ENCODE data around the gene GAGE12J.
"Not testable (repeated sequence)": the region's sequence is repeated elsewhere in the genome, so short reads cannot be mapped to it uniquely, and the experiment has no call there.

The GAGE12J gene

GRCh38 chrX:49321737-49322136 is at the start of gene GAGE12J:
Gene GAGE12J (plus strand): TSS chrX:49322037. CDS start chrX:49323194, 1,157 bp downstream.
- not testable (repeated sequence) for DNase-seq (ENCODE audit: low read depth)

GRCh38 chrX:49272421-49272820 is 49.4 kb upstream of the GAGE12J start:
- DNase-seq (ENCODE audit: low read depth) = no peak

- DNase-seq (ENCODE audit: low read depth) = no peak
These were observed 48.6 kb upstream of the GAGE12J start for GRCh38 chrX:49273181-49273727.

- no peak for DNase-seq (ENCODE audit: low read depth)
These were observed 45.6 kb upstream of the GAGE12J start for GRCh38 chrX:49276207-49276606.

GRCh38 chrX:49276671-49277534 is 44.9 kb upstream of the GAGE12J start:
- no peak for DNase-seq (ENCODE audit: low read depth)

- DNase-seq (ENCODE audit: low read depth) = no peak
These were observed 44.4 kb upstream of the GAGE12J start for GRCh38 chrX:49277535-49277830.

- DNase-seq (ENCODE audit: low read depth) = no peak
These were observed 43.8 kb upstream of the GAGE12J start for GRCh38 chrX:49278081-49278480.

GRCh38 chrX:49282647-49283011 is 39.2 kb upstream of the GAGE12J start:
- DNase-seq (ENCODE audit: low read depth) = no peak

GRCh38 chrX:49284212-49284611 is 37.6 kb upstream of the GAGE12J start:
- DNase-seq (ENCODE audit: low read depth) = no peak

GRCh38 chrX:49286136-49286535 is 35.7 kb upstream of the GAGE12J start:
- no peak for DNase-seq (ENCODE audit: low read depth)

GRCh38 chrX:49286581-49286980 is 35.3 kb upstream of the GAGE12J start:
- no peak for DNase-seq (ENCODE audit: low read depth)

GRCh38 chrX:49287665-49288064 is 34.2 kb upstream of the GAGE12J start:
- DNase-seq (ENCODE audit: low read depth) = no peak

- no peak for DNase-seq (ENCODE audit: low read depth)
These were observed 31.6 kb upstream of the GAGE12J start for GRCh38 chrX:49290215-49290614.

GRCh38 chrX:49291615-49292337 is 30.1 kb upstream of the GAGE12J start:
- peak; percentile 45 for DNase-seq (ENCODE audit: low read depth)

- DNase-seq (ENCODE audit: low read depth) = no peak
These were observed 29.2 kb upstream of the GAGE12J start for GRCh38 chrX:49292400-49293362.

GRCh38 chrX:49299293-49299692 is 22.5 kb upstream of the GAGE12J start:
- DNase-seq (ENCODE audit: low read depth) = not testable (repeated sequence)

- no peak for DNase-seq (ENCODE audit: low read depth)
These were observed 21.1 kb upstream of the GAGE12J start for GRCh38 chrX:49300703-49301102.

GRCh38 chrX:49303346-49303745 is 18.5 kb upstream of the GAGE12J start, which contains the start of gene GAGE10:
Gene GAGE10 (plus strand): TSS chrX:49303646. CDS start chrX:49304860, 1,214 bp downstream.
- no peak for DNase-seq (ENCODE audit: low read depth)

- DNase-seq (ENCODE audit: low read depth) = not testable (repeated sequence)
These were observed 14.1 kb upstream of the GAGE12J start for GRCh38 chrX:49307775-49308174.

GRCh38 chrX:49308604-49309269 is 13.1 kb upstream of the GAGE12J start:
- no peak for DNase-seq (ENCODE audit: low read depth)

- no peak for DNase-seq (ENCODE audit: low read depth)
These were observed 12.3 kb upstream of the GAGE12J start for GRCh38 chrX:49309401-49309981.
